ENCODE measurements around the gene MMEL1. TPM values are rescaled to one million over a fixed set of nuclear protein-coding genes. Genes with fewer than 3 reads are reported as not detected.
A peak's percentile ranks its signal among the peaks of the same experiment; 100 is the strongest.

The MMEL1 gene
- total RNA-seq, 1 experiment from 2014 or later, result not detected

DNA sequence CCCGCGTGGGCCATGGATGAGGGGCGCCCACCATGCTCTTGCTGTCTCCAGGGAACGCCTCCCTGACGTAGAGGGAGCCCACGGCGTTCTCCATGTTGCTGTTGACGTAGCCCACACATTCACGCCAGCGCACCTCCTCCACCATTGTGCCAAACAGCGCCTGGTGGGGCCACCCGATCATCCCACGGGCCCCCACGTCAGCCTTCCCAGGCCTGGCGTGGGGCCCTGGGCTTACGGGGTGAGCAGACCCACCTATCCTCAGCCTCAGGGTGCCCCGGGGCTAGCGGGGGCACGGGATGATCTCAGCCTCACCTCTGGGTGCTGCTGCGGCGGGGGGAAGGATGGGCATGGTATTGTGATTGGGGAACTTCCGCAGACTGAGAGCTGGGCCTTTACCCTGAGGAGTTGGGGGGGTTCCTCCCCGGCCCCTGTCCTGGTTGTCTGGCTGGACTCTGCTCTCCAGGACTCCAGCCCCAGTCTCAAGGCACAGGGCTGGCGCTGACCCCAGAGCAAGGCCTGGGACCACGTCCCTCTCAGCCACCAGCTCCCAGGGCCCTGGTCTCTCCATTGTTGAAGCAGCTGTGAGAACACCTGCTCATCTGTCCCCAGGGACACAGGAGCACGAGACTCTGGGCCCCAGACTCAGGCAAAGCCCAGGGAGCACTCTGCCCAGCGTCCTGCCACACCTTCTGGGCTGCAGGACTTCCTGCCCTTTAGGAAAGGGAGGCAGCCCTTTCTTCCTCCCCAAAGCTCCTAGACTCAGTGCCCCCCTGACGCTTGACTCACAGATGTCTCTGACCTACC is 36.1 kb downstream of the MMEL1 start (continued):
- TF ChIP-seq, protein P1, sequence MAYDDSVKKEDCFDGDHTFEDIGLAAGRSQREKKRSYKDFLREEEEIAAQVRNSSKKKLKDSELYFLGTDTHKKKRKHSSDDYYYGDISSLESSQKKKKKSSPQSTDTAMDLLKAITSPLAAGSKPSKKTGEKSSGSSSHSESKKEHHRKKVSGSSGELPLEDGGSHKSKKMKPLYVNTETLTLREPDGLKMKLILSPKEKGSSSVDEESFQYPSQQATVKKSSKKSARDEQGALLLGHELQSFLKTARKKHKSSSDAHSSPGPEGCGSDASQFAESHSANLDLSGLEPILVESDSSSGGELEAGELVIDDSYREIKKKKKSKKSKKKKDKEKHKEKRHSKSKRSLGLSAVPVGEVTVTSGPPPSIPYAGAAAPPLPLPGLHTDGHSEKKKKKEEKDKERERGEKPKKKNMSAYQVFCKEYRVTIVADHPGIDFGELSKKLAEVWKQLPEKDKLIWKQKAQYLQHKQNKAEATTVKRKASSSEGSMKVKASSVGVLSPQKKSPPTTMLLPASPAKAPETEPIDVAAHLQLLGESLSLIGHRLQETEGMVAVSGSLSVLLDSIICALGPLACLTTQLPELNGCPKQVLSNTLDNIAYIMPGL (CRISPR knock-in tag; IDR thresholded peaks at IDR 0.05), result no peak
- TF ChIP-seq SOX15 (CRISPR knock-in tag; IDR thresholded peaks at IDR 0.05), result no peak

DNA sequence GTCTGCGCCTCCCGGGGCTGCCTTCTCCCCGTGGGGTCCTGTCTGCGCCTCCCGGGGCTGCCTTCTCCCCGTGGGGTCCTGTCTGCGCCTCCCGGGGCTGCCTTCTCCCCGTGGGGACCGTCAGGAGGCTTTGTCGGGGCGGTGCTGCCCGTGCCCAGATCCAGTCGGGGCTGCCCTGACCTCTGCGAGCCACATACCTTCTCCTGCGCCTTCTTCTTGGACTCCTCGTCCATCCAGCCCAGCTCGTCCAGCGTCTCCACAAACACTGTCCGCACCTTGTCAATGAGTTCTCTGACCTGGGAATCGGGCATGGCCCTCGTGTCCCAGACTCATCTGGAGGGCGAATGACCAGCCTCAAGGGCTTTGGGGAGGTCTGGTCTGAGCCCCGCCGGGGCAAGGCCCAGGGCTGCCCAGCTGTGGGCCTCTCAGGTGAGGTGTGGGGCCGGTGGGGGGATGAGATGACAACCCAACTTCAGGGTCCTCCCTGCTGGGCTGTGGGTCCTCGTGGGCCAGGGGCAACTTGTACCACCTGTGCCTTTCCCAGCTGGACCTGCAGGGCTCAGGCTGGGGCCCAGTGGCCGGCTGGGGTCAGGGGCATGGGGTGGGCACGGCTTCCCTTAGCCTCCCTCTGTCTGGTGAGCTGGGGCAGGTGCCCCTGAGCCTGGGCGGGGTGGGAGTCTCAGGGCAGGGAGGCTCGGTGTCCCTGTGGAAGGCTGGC is 36.8 kb downstream of the MMEL1 start:
- peak; percentile 8 for DNase-seq (ENCODE audit: low spot score)
- H3K9me3 Mint-ChIP-seq, result peaks cover 18% of the 10 kb centered on the region
- no peaks in the 10 kb centered on the region for H3K4me1 Mint-ChIP-seq
- ChIA-PET POLR2A (no interaction called here), CTCF (no interaction called here)
- TF ChIP-seq JAZF1 (CRISPR knock-in tag; IDR thresholded peaks at IDR 0.05) (no peak), MYBL2 (CRISPR knock-in tag; IDR thresholded peaks at IDR 0.05) (no peak), RELA (CRISPR knock-in tag; IDR thresholded peaks at IDR 0.05; ENCODE audit: borderline replicate concordance) (no peak), NR3C1 (CRISPR knock-in tag; conservative IDR thresholded peaks at IDR 0.05; ENCODE audit: low read depth) (no peak), CREM (CRISPR knock-in tag; IDR thresholded peaks at IDR 0.05) (no peak), TEAD4 (CRISPR knock-in tag; IDR thresholded peaks at IDR 0.05) (no peak), OVOL2 (CRISPR knock-in tag; IDR thresholded peaks at IDR 0.05; ENCODE audit: borderline replicate concordance) (no peak), TCF7 (CRISPR knock-in tag; IDR thresholded peaks at IDR 0.05; ENCODE audit: low read depth) (no peak), ZNF121 (CRISPR knock-in tag; IDR thresholded peaks at IDR 0.05) (no peak), GTF2I (CRISPR knock-in tag; conservative IDR thresholded peaks at IDR 0.05) (no peak), FOXJ3 (CRISPR knock-in tag; IDR thresholded peaks at IDR 0.05; ENCODE audit: borderline replicate concordance) (no peak), NFE2L1 (CRISPR knock-in tag; IDR thresholded peaks at IDR 0.05) (no peak), ZNF416 (CRISPR knock-in tag; IDR thresholded peaks at IDR 0.05) (no peak), IRF2 (CRISPR knock-in tag; IDR thresholded peaks at IDR 0.05; ENCODE audit: borderline replicate concordance, low read depth) (no peak)
- TF ChIP-seq, protein P2, sequence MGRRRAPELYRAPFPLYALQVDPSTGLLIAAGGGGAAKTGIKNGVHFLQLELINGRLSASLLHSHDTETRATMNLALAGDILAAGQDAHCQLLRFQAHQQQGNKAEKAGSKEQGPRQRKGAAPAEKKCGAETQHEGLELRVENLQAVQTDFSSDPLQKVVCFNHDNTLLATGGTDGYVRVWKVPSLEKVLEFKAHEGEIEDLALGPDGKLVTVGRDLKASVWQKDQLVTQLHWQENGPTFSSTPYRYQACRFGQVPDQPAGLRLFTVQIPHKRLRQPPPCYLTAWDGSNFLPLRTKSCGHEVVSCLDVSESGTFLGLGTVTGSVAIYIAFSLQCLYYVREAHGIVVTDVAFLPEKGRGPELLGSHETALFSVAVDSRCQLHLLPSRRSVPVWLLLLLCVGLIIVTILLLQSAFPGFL (CRISPR knock-in tag; IDR thresholded peaks at IDR 0.05; ENCODE audit: borderline replicate concordance), result no peak
- TF ChIP-seq, protein P3, sequence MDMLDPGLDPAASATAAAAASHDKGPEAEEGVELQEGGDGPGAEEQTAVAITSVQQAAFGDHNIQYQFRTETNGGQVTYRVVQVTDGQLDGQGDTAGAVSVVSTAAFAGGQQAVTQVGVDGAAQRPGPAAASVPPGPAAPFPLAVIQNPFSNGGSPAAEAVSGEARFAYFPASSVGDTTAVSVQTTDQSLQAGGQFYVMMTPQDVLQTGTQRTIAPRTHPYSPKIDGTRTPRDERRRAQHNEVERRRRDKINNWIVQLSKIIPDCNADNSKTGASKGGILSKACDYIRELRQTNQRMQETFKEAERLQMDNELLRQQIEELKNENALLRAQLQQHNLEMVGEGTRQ (CRISPR knock-in tag; IDR thresholded peaks at IDR 0.05), result no peak
- TF ChIP-seq, protein P4, sequence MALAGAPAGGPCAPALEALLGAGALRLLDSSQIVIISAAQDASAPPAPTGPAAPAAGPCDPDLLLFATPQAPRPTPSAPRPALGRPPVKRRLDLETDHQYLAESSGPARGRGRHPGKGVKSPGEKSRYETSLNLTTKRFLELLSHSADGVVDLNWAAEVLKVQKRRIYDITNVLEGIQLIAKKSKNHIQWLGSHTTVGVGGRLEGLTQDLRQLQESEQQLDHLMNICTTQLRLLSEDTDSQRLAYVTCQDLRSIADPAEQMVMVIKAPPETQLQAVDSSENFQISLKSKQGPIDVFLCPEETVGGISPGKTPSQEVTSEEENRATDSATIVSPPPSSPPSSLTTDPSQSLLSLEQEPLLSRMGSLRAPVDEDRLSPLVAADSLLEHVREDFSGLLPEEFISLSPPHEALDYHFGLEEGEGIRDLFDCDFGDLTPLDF (CRISPR knock-in tag; IDR thresholded peaks at IDR 0.05), result no peak
- TF ChIP-seq, protein P5, sequence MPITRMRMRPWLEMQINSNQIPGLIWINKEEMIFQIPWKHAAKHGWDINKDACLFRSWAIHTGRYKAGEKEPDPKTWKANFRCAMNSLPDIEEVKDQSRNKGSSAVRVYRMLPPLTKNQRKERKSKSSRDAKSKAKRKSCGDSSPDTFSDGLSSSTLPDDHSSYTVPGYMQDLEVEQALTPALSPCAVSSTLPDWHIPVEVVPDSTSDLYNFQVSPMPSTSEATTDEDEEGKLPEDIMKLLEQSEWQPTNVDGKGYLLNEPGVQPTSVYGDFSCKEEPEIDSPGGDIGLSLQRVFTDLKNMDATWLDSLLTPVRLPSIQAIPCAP (CRISPR knock-in tag; IDR thresholded peaks at IDR 0.05), result no peak
- TF ChIP-seq, protein P6, sequence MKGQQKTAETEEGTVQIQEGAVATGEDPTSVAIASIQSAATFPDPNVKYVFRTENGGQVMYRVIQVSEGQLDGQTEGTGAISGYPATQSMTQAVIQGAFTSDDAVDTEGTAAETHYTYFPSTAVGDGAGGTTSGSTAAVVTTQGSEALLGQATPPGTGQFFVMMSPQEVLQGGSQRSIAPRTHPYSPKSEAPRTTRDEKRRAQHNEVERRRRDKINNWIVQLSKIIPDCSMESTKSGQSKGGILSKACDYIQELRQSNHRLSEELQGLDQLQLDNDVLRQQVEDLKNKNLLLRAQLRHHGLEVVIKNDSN (CRISPR knock-in tag; IDR thresholded peaks at IDR 0.05), result no peak
- H3K27ac Mint-ChIP-seq, result no peak overlapping the region
- peaks cover 6% of the 10 kb centered on the region for H3K27me3 Mint-ChIP-seq (ENCODE audit: low read depth)
- no peak for ATAC-seq
- no peak overlapping the region for H3K4me3 Mint-ChIP-seq
- peaks cover 4% of the 10 kb centered on the region for H3K36me3 Mint-ChIP-seq
